GM19351 (cell line): ENCODE results near the gene FGFR3.

ENCODE experiments used
- ATAC-seq: cut with Tn5 transposase; IDR thresholded peaks from one replicate; pipeline ENCODE4 v1.9.1; 2021; ENCODE audit warnings: mild to moderate bottlenecking, moderate library complexity; ENCODE audit not compliant: unreplicated experiment

Gene FGFR3

GRCh38 chr4:1801286-1801958 lies 8.3 kb downstream of the FGFR3 start:
- ATAC-seq = no peak

- no peak for ATAC-seq
Observed at GRCh38 chr4:1802151-1802715, 9.1 kb downstream of the FGFR3 start.

- no peak for ATAC-seq
Observed at GRCh38 chr4:1802720-1803522, 9.8 kb downstream of the FGFR3 start.

GRCh38 chr4:1803523-1804423 lies 10.7 kb downstream of the FGFR3 start:
- ATAC-seq = no peak

- ATAC-seq = no peak
Observed at GRCh38 chr4:1804638-1805492, 11.8 kb downstream of the FGFR3 start.

- no peak for ATAC-seq
Observed at GRCh38 chr4:1805493-1806222, 12.6 kb downstream of the FGFR3 start.

GRCh38 chr4:1806223-1806564 lies 13.1 kb downstream of the FGFR3 start:
- ATAC-seq = no peak

GRCh38 chr4:1806596-1807331 lies 13.7 kb downstream of the FGFR3 start:
- ATAC-seq = no peak

- no peak for ATAC-seq
Observed at GRCh38 chr4:1807332-1807777, 14.3 kb downstream of the FGFR3 start.

GRCh38 chr4:1808396-1808795 lies 15.3 kb downstream of the FGFR3 start:
- no peak for ATAC-seq

GRCh38 chr4:1808851-1809753 lies 16.0 kb downstream of the FGFR3 start:
- ATAC-seq = no peak

GRCh38 chr4:1809754-1810502 lies 16.8 kb downstream of the FGFR3 start:
- peak; percentile 64 for ATAC-seq

GRCh38 chr4:1810765-1811164 lies 17.7 kb downstream of the FGFR3 start:
- no peak for ATAC-seq

GRCh38 chr4:1812720-1813119 lies 19.6 kb downstream of the FGFR3 start:
- ATAC-seq = no peak

- ATAC-seq = no peak
Observed at GRCh38 chr4:1813231-1813630, 20.1 kb downstream of the FGFR3 start.

GRCh38 chr4:1813915-1814314 lies 20.8 kb downstream of the FGFR3 start:
- no peak for ATAC-seq

- ATAC-seq = no peak
Observed at GRCh38 chr4:1814453-1814852, 21.4 kb downstream of the FGFR3 start.
